GM18511 (cell line): ENCODE results near the gene BTBD1.
A peak's percentile ranks its signal among the peaks of the same experiment; 100 is the strongest.
"Not testable (repeated sequence)": the region's sequence is repeated elsewhere in the genome, so short reads cannot be mapped to it uniquely, and the experiment has no call there.

Source experiments
- ATAC-seq: cut with Tn5 transposase; IDR thresholded peaks from one replicate; pipeline ENCODE4 v1.9.1; 2021; ENCODE audit warnings: mild to moderate bottlenecking, moderate library complexity; ENCODE audit not compliant: unreplicated experiment

The BTBD1 gene

DNA sequence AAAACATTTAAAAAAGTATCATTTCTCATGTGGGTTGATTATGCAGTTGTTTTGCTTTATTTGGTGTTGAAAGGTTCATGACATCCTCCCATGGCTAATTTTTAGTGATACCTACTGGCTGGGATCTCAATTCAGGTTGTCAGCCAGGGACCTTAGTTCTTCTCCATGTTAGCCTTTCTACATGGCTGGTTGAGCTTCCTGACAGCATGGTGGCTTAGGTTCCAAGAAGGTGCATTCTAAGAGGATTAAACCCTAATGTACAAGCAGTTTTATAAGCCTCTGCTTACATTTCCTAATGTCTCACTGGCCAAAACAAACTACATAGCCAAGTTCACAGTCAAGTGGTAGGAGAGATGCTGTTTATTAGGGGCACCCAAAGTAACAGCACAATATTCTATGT lies 31.0 kb upstream of the BTBD1 start:
- no peak for ATAC-seq

GRCh38 chr15:83094583-83094982 lies 27.5 kb upstream of the BTBD1 start:
- ATAC-seq, result no peak

GRCh38 chr15:83092309-83092976 lies 25.4 kb upstream of the BTBD1 start:
- peak; percentile 89 for ATAC-seq

- ATAC-seq, result not testable (repeated sequence)
Measured at GRCh38 chr15:83091965-83092308, 24.9 kb upstream of the BTBD1 start.

DNA sequence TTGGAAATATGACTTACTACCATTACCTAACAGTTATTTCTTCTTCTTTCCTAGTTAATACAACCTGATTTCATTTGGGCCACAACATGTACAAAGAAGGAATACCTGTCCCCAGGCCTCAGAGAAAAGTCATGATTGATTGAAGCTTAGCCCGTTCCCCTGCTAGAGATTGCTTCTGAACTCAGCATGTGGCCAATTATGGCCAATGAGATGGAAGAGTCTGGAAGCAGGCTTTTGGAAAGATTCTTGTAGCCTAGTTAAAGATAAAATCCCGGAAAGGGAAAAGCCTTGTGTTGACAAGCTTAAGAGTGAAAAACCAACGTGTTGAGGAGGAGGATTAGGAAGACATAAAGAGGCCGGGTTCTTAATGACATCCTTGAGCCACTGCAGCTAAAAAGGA lies 23.4 kb upstream of the BTBD1 start:
- no peak for ATAC-seq

DNA sequence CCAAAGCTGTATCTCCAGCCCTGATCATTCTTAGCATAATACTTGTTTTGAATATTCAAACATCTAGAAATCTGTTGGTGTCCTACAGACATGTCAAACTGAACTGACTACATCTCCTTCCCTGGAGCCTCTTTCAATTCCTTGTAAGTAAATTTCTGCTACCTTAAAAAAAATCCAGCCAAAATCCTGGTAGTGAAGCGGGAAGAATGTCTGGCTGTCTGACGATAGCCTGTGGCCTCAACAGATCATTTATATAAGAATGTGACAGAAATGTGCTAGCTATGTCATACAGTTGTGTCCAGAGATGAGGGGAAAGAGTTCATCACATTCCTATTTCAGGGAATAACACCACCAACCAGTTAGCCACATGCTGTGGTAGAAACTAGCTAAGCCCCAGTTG lies 21.8 kb upstream of the BTBD1 start:
- no peak for ATAC-seq

- no peak for ATAC-seq
Measured at GRCh38 chr15:83087576-83087975, 20.5 kb upstream of the BTBD1 start.

- not testable (repeated sequence) for ATAC-seq
Measured at GRCh38 chr15:83085864-83086552, 19.0 kb upstream of the BTBD1 start.

- ATAC-seq, result not testable (repeated sequence)
Measured at GRCh38 chr15:83085461-83085860, 18.4 kb upstream of the BTBD1 start.

- ATAC-seq, result no peak
Measured at GRCh38 chr15:83082730-83083386, 15.8 kb upstream of the BTBD1 start.

DNA sequence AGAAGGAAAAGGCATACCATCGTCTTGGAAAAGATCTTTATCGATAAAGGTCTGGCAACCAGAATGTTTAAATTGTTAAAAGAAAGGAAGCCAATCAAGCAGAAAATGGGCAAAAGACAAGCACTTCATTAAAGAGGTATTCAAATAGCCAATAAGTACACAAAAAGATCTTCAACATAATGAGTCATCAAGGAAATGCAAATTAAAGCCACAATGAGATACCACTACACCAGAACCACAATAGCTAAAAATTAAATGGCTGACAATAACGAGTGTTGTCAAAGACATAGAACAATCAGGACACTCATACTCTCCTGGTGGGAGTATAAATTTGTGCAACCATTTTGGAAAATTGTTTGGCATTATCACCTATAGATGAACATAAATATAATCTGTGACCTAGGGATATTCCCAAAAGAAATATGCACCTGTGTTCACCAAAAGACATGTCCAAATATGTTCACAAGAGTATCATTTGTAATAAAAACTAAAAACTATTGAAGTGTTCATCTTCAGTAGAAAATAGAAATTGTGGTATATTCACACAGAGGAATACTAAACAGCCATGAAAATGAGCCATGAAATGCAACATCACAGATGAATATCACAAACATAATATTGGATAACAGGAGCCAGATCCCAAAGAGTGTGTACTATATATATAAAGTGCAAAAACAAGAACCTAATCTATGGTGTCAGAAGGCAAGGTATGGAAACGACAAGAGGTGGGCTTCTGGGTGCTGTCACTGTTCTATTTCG lies 14.4 kb upstream of the BTBD1 start:
- ATAC-seq, result no peak

GRCh38 chr15:83078712-83079111 lies 11.7 kb upstream of the BTBD1 start:
- ATAC-seq, result no peak

DNA sequence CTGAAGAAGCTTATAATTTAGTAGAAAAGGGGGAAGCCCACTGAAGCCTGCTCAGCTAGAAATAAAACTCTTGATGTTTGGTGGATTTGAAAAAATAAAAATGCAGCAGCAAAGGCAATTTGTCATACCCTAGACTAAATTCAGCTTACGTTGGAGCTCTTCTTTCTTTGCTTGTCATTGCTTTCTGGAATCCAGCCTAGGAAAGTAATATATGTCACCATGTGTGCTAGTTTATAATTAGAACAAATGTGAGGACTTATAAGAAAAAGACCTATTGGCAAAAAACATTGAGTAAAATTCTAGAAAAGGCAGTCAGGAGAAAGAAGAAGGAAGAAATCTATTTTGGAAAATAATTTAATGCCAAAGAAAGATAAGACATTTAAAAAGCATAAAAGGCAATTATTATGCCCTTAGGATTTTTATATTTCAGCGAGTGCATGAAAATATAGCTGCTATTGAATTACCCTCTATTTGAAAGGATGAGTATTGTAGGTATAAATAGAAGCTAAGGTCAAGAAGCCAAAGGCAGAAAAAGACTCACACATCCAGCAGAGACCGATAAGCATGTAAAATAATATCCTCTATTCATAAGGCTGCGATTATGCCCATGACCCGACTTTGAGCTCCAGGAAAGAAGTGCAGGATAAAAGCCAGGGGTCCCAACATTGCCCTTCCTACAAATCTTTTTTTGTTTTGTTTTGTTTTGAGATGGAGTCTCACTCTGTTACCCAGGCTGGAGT lies 10.6 kb upstream of the BTBD1 start:
- no peak for ATAC-seq

- not testable (repeated sequence) for ATAC-seq
Measured at GRCh38 chr15:83069211-83069642, 2.2 kb upstream of the BTBD1 start.

DNA sequence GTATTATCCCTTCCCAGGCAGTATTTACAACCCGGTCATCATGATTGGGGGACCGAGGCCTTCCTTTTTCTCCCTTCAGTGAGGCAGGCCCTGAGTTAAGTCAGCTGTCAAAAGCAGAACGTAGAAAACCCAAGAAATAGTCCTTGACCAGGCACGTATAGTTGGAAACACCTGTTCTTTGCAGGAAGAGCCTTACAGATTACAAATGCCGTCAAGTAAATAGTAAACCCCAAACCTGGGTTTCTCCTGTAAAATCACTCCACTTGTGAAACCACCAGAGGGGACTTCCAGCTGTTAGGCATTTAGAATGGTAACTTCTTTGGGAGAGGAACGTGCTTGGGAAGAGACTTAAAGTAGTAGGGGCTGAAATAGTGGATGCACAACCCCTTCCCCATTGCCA lies 1.0 kb upstream of the BTBD1 start:
- no peak for ATAC-seq

- no peak for ATAC-seq
Measured at GRCh38 chr15:83067638-83067962, 548 bp upstream of the BTBD1 start.

DNA sequence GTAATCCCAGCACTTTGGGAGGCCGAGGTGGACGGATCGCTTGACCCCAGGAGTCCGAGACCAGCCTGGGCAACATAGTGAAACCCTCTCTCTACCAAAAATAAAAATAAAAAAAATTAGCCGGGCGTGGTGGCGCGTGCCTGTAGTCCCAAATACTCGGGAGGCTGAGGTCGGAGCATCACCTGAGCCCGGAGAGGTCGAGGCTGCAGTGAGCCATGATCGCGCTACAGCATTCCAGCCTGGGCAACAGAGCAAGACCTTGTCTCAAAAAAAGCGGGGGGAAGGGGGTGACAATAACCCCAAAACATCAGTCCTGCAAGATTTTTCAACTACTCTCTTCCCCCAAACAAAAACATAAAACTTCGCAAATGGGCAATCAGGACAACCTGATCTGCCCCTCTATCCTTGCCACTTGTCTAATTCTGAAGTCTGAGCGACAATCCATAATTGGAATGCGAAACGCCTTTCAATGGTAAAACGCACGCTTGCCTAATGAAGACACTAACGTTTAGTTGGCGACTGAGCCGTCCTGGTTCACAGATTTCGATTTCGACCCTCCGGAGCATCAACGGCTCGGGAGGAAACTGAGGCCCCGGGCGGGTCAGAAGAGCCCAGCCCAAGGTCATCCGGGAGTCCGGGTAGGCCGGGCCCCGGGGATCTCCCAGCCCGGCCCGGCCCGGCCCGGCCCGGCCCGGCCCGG lies 868 bp downstream of the BTBD1 start:
- ATAC-seq, result no peak

DNA sequence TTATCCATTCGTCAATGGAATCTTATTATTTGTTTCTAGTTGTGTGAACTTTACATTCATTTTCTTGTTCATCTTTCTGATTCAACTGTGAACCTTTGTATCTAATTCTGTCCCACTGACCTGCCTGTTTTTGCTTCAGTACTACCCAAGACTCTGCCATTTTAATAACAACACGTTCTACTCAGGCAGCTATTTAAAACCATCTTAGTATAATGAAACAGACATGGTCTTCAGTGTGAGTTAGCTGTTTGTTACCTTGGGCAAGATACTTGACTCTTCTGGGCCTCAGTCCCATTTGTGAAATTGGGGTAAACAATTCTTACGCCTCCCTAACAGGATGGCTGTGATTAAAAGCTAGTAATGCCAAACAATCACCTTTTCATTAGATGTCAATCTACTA lies 1.6 kb downstream of the BTBD1 start:
- ATAC-seq, result no peak

DNA sequence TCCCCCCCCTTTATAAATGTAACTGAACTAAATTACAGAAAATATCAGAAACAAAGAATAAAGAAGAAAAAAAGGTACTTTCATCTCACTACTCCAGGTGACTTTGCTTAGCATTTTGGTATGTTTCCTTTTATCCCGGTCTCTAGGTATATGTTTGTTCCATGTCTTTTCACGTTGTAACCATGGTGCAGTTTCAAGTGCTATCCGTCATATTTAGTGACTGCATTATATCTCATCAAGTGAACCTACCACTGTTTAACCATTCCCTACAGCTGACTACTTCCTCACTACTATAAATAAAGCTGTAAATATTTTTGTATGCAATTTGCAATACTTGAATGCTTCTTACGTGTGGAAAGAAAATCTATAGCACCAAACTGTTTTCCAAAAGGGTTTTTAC lies 2.2 kb downstream of the BTBD1 start:
- ATAC-seq, result no peak

DNA sequence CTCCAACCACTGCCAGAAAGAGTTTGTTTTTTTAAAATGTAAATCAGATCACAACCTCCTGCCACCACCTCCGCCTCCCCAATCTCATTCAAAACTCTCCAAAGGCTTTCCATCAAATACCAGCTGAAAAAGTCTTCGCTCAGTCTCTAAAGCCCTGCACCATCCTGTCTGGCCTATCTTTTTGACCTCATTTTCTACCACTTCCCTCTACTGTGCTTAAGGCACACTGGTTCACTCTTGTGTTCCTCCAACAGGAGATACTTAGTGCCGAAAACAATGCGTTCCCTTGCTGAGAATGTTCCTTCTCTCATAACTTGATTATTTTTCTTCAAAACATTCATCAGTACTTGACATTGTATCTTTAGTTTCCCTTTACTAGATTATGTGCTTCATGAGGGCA lies 3.5 kb downstream of the BTBD1 start:
- no peak for ATAC-seq
